ENCODE results near the gene ITPR2.

GRCh38 chr12:26609986-26610385 lies 223.0 kb downstream of the ITPR2 start:
- no peak for TF ChIP-seq CTCF (IDR thresholded peaks at IDR 0.05)
- TF ChIP-seq POLR2A (IDR thresholded peaks at IDR 0.05): no peak

All from lower leg skin (tissue), 3 donors.